Mucosa of rectum (tissue), 2 donors: Measurements from ENCODE around the gene TRIM22.
"Not testable (repeated sequence)": the region's sequence is repeated elsewhere in the genome, so short reads cannot be mapped to it uniquely, and the experiment has no call there.

Experiments used
- H3K27ac ChIP-seq, 2 donors: one replicate each; pipeline ENCODE4 v1.7.0; 2013; ENCODE audit warnings: inconsistent platforms in 2 of 2, low read depth in 2 of 2, low read length in 2 of 2
- H3K27me3 ChIP-seq, 2 donors: one replicate each; pipeline ENCODE4 v1.7.0; 2013; ENCODE audit warnings: low read length in 2 of 2; ENCODE audit not compliant: control insufficient read depth in 2 of 2, insufficient read depth in 2 of 2
- H3K36me3 ChIP-seq, 2 donors: one replicate each; pipeline ENCODE4 v1.7.0; 2013; ENCODE audit warnings: low read length in 2 of 2; ENCODE audit not compliant: control insufficient read depth in 2 of 2, insufficient read depth in 2 of 2
- H3K4me1 ChIP-seq, 2 donors: one replicate each; pipeline ENCODE4 v1.7.0; 2013; ENCODE audit warnings: low read length in 2 of 2, mild to moderate bottlenecking in 1 of 2; ENCODE audit not compliant: control insufficient read depth in 2 of 2, insufficient read depth in 2 of 2
- H3K4me3 ChIP-seq, 2 donors: one replicate each; pipeline ENCODE4 v1.7.0; 2013; ENCODE audit warnings: low read length in 2 of 2
- H3K9ac ChIP-seq, 2 donors: one replicate each; pipeline ENCODE4 v1.7.0; 2013; ENCODE audit warnings: low read length in 2 of 2, low read depth in 1 of 2, mild to moderate bottlenecking in 1 of 2
- H3K9me3 ChIP-seq, 2 donors: one replicate each; pipeline ENCODE4 v1.7.0; 2013; ENCODE audit warnings: low read length in 2 of 2; ENCODE audit not compliant: control insufficient read depth in 2 of 2
- donor health status: healthy.
- donor health status: Normal muscosa, but diverticular disease.

TRIM22 gene

DNA sequence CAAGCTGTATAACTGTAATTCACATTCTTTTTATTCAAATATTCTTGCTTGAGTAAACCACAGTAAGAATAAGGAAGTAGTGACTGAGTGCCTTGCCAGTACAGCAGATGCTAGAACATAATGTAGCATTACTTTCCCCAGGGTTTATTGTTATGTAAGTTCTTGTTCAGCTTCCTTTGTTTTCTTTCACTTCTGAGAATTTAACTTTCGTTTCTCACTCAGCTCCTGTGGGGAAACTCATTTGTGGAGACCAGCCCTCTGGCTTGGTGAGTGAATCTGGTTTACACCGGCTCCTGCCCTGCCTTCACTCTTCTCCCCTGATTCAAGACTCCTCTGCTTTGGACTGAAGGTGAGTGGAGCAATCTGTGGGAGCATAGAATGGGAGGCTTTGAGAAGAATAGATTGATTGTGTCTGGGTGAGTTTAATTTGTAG lies at the start of gene TRIM22:
Gene TRIM22 (plus strand): TSS at position 240 of the 433 bp plus-strand sequence. CDS start 6,443 bp downstream, outside the sequence.
- Histone ChIP-seq H3K9ac (peak within 1 kb of the TSS; percentile 53 to 66), H3K4me1 (peaks cover 6 to 14% of the 10 kb centered on the region in 2 donors), H3K27ac (peak within 1 kb of the TSS; percentile 64 to 85), H3K9me3 (no peaks in the 10 kb centered on the region), H3K4me3 (peak within 1 kb of the TSS; percentile 68 to 69), H3K36me3 (no peaks in the 10 kb centered on the region), H3K27me3 (no peaks in the 10 kb centered on the region)

DNA sequence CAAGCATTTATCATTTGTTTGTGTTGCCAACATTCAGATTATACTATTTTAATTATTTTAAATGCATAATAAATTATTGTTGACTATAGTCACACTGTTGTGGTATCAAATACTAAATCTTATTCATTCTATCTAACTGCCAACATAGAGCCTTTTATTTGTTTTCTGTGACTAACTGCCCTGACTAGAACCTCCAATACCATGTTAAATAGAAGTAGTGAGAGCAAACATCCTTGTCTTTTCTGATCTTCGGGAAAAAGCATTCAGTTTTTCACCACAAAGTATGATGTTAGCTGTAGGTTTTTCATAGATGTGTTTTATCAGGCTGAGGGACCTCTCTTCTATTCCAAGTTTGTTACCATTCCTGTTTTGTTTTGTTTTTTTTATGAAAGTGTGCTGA lies 49.6 kb upstream of the TRIM22 start:
- Histone ChIP-seq H3K9me3 (no peaks in the 10 kb centered on the region), H3K27ac (no peak overlapping the region), H3K9ac (no peak overlapping the region), H3K27me3 (no peaks in the 10 kb centered on the region), H3K4me1 (no peaks in the 10 kb centered on the region), H3K36me3 (peaks cover 17 to 18% of the 10 kb centered on the region in 2 donors), H3K4me3 (no peak overlapping the region)

DNA sequence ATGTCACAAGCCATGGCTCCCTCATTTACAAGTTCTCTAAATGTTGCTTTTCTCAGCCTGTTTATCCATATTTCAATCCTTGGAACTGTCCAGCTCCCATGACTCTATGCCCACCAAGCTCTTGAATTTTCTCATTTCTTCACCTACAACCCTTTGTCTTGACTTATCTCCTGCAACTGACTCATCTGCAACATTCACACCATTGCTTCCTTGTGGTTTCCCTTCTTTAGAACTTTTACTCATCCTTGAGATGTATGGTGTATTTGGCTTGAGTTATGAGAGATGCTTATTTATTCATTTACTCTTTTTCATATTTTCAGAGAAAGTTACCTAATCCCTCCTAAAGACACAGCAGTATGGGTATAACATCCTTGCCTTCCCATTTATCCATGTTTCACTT lies 46.0 kb upstream of the TRIM22 start:
- Histone ChIP-seq H3K36me3 (peaks cover 14 to 17% of the 10 kb centered on the region in 2 donors), H3K9me3 (no peaks in the 10 kb centered on the region), H3K27me3 (no peaks in the 10 kb centered on the region), H3K9ac (no peak overlapping the region), H3K4me3 (no peak overlapping the region), H3K27ac (no peak overlapping the region), H3K4me1 (no peaks in the 10 kb centered on the region)

DNA sequence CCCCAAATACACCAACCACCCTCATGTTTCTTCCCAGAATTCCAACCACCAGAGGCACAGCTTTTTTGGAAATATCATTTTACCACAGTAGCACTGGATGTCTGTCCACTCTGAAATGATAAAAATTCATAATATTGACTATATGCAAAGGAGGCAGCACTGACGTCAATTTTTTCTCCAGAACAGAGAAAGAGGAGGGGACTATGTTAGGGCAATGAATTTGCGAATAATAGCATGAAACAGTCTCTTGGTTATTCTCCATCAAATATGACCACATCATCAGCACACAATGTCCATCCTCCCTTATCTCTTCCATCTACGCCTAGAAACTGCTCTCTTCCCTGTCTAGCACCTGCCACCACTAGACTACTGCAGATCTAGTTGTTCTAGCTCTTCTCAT lies 43.5 kb upstream of the TRIM22 start:
- no peaks in the 10 kb centered on the region for H3K9me3 ChIP-seq
- no peaks in the 10 kb centered on the region for H3K27me3 ChIP-seq
- no peak overlapping the region for H3K4me3 ChIP-seq
- H3K27ac ChIP-seq, result no peak overlapping the region
- H3K36me3 ChIP-seq, result peaks cover 14 to 17% of the 10 kb centered on the region in 2 donors
- H3K9ac ChIP-seq, result no peak overlapping the region
- no peaks in the 10 kb centered on the region for H3K4me1 ChIP-seq

DNA sequence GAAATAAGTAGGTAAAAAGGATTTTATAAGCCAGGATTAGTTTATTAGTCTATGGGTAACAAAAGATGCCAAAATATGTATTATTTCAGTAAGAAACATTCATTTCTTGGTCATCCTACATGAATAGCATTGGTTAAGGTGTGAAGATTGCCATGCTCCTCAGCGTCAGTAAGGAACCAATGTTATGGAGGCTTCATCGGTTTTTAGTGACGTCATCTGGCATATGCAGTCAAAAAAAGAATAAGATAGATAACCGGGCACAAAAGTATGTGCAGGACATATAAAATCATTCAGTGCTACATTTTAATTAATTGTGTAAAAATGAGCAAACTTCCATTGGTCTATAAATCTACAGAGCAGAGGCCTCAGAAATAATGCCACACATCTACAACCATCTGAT lies 34.1 kb upstream of the TRIM22 start:
- no peaks in the 10 kb centered on the region for H3K27me3 ChIP-seq
- no peak overlapping the region for H3K27ac ChIP-seq
- H3K4me3 ChIP-seq, result no peak overlapping the region
- no peaks in the 10 kb centered on the region for H3K9me3 ChIP-seq
- no peak overlapping the region for H3K9ac ChIP-seq
- H3K4me1 ChIP-seq, result no peaks in the 10 kb centered on the region
- no peaks in the 10 kb centered on the region for H3K36me3 ChIP-seq

GRCh38 chr11:5656956-5657355 lies 32.6 kb upstream of the TRIM22 start:
- not testable (repeated sequence) for H3K36me3 ChIP-seq, H3K4me3 ChIP-seq, H3K27me3 ChIP-seq, H3K9ac ChIP-seq, H3K9me3 ChIP-seq, H3K4me1 ChIP-seq, H3K27ac ChIP-seq

GRCh38 chr11:5658318-5658717 lies 31.3 kb upstream of the TRIM22 start:
- Histone ChIP-seq H3K27me3 (no peaks in the 10 kb centered on the region), H3K4me3 (no peak overlapping the region), H3K9me3 (no peaks in the 10 kb centered on the region), H3K27ac (no peak overlapping the region), H3K36me3 (peaks cover under 1 to 2% of the 10 kb centered on the region in 2 donors), H3K9ac (no peak overlapping the region), H3K4me1 (no peaks in the 10 kb centered on the region)

GRCh38 chr11:5663511-5663910 lies 26.1 kb upstream of the TRIM22 start:
- H3K9ac ChIP-seq, result no peak overlapping the region
- no peak overlapping the region for H3K4me3 ChIP-seq
- peaks cover 13 to 14% of the 10 kb centered on the region in 2 donors for H3K36me3 ChIP-seq
- no peaks in the 10 kb centered on the region for H3K9me3 ChIP-seq
- no peaks in the 10 kb centered on the region for H3K4me1 ChIP-seq
- no peak overlapping the region for H3K27ac ChIP-seq
- no peaks in the 10 kb centered on the region for H3K27me3 ChIP-seq

- H3K9me3 ChIP-seq, result no peaks in the 10 kb centered on the region
- H3K9ac ChIP-seq, result no peak overlapping the region
- H3K4me3 ChIP-seq, result no peak overlapping the region
- no peaks in the 10 kb centered on the region for H3K27me3 ChIP-seq
- H3K27ac ChIP-seq, result no peak overlapping the region
- H3K36me3 ChIP-seq, result peaks cover 14 to 17% of the 10 kb centered on the region in 2 donors
- H3K4me1 ChIP-seq, result no peaks in the 10 kb centered on the region
These were observed 24.5 kb upstream of the TRIM22 start for GRCh38 chr11:5665051-5665570.

DNA sequence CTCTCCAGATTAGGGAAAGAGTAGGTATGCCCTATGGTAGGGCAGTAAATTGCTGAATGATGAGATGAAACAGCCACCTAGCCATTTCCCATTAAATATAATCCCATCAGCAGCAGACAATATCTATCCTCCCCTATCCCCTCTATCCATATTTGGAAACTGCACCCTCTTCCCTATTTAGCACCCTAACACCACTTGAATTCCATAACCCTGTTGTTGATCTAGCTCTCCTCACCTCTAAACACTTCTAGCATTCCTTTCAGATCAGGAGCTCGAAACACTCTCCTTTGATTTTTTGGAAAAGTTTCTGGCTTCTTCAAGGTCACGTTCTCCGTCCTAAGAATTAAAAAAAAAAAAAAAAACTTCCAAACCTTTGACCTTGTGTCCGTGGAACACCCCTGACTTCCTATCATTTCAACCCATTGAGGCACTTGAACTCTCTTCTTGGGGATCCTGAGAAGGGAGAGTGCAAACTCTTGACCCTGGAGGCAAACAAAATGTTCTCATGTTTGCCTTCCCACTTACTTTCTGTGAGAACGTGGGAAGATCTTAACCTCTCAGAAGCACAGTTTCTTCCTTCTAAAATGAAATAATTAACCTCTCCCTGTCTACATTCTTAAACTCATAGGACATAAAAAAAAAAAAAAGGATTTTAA lies 23.7 kb upstream of the TRIM22 start:
- H3K36me3 ChIP-seq, result peaks cover 19 to 21% of the 10 kb centered on the region in 2 donors
- H3K27ac ChIP-seq, result no peak overlapping the region
- no peaks in the 10 kb centered on the region for H3K9me3 ChIP-seq
- H3K27me3 ChIP-seq, result no peaks in the 10 kb centered on the region
- no peak overlapping the region for H3K4me3 ChIP-seq
- no peak overlapping the region for H3K9ac ChIP-seq
- no peaks in the 10 kb centered on the region for H3K4me1 ChIP-seq
